Measurements from ENCODE around the gene NR5A2. TPM values are rescaled to one million over a fixed set of nuclear protein-coding genes. Genes with fewer than 3 reads are reported as not detected.

NR5A2 gene
- total and polyA plus RNA-seq, 10 of the 15 experiments (the other 5 are each of a cell fraction or from before 2014, with no cell fraction given), result 0.02 to 0.60 (median 0.15) TPM; not detected in 1

DNA sequence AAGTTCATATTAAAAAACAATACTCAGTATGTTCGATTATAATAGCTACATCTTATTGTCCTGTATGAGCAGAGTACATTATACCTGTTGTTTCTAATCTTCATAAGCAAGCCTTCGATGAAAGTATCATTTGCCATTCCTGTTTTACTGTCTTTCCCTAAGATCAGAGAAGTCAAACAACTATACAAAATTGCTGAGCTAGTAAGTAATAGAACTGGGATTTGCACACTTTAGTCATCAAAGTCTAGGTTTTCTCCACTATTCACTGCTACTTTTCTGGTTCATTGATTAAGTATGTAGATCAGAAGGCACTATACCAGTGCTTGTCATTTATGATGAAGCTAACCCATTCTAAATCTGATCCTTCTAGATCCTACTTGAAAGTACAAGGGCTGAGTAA is 108.9 kb downstream of the NR5A2 start:
- ChIA-PET CTCF (interaction anchor here (0.6 to 4.2 kb wide), 9 partner anchors 13 to 352 kb away, joined by 3 to 32 read pairs (median 3); no protein-coding TSS in a partner anchor), SMC1A (ENCODE audit: uncharacterized antibody, unreplicated experiment) (interaction anchor here (0.8 to 1.4 kb wide), 7 partner anchors 9 to 1645 kb away, joined by 3 to 5 read pairs (median 3); no protein-coding TSS in a partner anchor), RAD21 (ENCODE audit: unreplicated experiment) (interaction anchor here (0.8 to 4.9 kb wide), 4 partner anchors 9 to 354 kb away, joined by 3 to 42 read pairs (median 4); no protein-coding TSS in a partner anchor), POLR2A (interaction anchor here (1.1 kb wide), 1 partner anchor 8 kb away, joined by 3 read pairs; no protein-coding TSS in a partner anchor)
- Histone ChIP-seq H3K27me3 (replicated peaks in 1 of 2; ENCODE audit: control insufficient read depth in 2 of 2, insufficient read depth in 2 of 2, low read length in 1 of 2) (no peaks in the 10 kb centered on the region), H3K36me3 (ENCODE audit: control insufficient read depth in 2 of 2, insufficient read depth in 2 of 2, low read length in 1 of 2) (no peaks in the 10 kb centered on the region), H2AFZ (ENCODE audit: control insufficient read depth, low read depth, low read length) (no peak overlapping the region), H3K9ac (ENCODE audit: control insufficient read depth, insufficient read depth, low read length) (no peak overlapping the region), H4K20me1 (ENCODE audit: control insufficient read depth, insufficient read depth) (no peaks in the 10 kb centered on the region), H3K27ac (ENCODE audit: control insufficient read depth, insufficient read depth) (no peak overlapping the region), H3K4me3 (no peak overlapping the region), H3K4me2 (ENCODE audit: control insufficient read depth, insufficient read depth) (no peak overlapping the region), H3K4me1 (ENCODE audit: control insufficient read depth, insufficient read depth, low read length) (no peaks in the 10 kb centered on the region), H3K79me2 (ENCODE audit: control insufficient read depth, insufficient read depth, low read length) (no peaks in the 10 kb centered on the region), H3K9me3 (replicated peaks; ENCODE audit: control insufficient read depth, insufficient read depth, low read length) (no peaks in the 10 kb centered on the region)
- BruUV-seq (replicated peaks), result no TSS peak
- TF ChIP-seq SMC3 (IDR thresholded peaks at IDR 0.05; ENCODE audit: borderline replicate concordance, low read length), result no peak
- no peak for TF ChIP-seq GABPA (IDR thresholded peaks at IDR 0.05; ENCODE audit: low read depth)
- TF ChIP-seq CREM (IDR thresholded peaks at IDR 0.05; ENCODE audit: low read depth), result no peak
- no peak for TF ChIP-seq BCL11A (IDR thresholded peaks at IDR 0.05; ENCODE audit: low read depth, low read length)
- TF ChIP-seq ZNF24 (IDR thresholded peaks at IDR 0.05), result no peak
- no peak for TF ChIP-seq NFXL1 (IDR thresholded peaks at IDR 0.05; ENCODE audit: borderline replicate concordance)
- TF ChIP-seq DPF2 (IDR thresholded peaks at IDR 0.05), result no peak
- TF ChIP-seq CBX5 (IDR thresholded peaks at IDR 0.05; ENCODE audit: low read depth), result no peak
- TF ChIP-seq, protein P1, sequence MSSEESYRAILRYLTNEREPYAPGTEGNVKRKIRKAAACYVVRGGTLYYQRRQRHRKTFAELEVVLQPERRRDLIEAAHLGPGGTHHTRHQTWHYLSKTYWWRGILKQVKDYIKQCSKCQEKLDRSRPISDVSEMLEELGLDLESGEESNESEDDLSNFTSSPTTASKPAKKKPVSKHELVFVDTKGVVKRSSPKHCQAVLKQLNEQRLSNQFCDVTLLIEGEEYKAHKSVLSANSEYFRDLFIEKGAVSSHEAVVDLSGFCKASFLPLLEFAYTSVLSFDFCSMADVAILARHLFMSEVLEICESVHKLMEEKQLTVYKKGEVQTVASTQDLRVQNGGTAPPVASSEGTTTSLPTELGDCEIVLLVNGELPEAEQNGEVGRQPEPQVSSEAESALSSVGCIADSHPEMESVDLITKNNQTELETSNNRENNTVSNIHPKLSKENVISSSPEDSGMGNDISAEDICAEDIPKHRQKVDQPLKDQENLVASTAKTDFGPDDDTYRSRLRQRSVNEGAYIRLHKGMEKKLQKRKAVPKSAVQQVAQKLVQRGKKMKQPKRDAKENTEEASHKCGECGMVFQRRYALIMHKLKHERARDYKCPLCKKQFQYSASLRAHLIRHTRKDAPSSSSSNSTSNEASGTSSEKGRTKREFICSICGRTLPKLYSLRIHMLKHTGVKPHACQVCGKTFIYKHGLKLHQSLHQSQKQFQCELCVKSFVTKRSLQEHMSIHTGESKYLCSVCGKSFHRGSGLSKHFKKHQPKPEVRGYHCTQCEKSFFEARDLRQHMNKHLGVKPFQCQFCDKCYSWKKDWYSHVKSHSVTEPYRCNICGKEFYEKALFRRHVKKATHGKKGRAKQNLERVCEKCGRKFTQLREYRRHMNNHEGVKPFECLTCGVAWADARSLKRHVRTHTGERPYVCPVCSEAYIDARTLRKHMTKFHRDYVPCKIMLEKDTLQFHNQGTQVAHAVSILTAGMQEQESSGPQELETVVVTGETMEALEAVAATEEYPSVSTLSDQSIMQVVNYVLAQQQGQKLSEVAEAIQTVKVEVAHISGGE (CRISPR knock-in tag; IDR thresholded peaks at IDR 0.05), result no peak
- TF ChIP-seq, protein P2, sequence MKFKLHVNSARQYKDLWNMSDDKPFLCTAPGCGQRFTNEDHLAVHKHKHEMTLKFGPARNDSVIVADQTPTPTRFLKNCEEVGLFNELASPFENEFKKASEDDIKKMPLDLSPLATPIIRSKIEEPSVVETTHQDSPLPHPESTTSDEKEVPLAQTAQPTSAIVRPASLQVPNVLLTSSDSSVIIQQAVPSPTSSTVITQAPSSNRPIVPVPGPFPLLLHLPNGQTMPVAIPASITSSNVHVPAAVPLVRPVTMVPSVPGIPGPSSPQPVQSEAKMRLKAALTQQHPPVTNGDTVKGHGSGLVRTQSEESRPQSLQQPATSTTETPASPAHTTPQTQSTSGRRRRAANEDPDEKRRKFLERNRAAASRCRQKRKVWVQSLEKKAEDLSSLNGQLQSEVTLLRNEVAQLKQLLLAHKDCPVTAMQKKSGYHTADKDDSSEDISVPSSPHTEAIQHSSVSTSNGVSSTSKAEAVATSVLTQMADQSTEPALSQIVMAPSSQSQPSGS (IDR thresholded peaks at IDR 0.05; ENCODE audit: low read length), result no peak
- TF ChIP-seq EED (IDR thresholded peaks at IDR 0.05; ENCODE audit: low read depth), result no peak
- TF ChIP-seq, protein P3, sequence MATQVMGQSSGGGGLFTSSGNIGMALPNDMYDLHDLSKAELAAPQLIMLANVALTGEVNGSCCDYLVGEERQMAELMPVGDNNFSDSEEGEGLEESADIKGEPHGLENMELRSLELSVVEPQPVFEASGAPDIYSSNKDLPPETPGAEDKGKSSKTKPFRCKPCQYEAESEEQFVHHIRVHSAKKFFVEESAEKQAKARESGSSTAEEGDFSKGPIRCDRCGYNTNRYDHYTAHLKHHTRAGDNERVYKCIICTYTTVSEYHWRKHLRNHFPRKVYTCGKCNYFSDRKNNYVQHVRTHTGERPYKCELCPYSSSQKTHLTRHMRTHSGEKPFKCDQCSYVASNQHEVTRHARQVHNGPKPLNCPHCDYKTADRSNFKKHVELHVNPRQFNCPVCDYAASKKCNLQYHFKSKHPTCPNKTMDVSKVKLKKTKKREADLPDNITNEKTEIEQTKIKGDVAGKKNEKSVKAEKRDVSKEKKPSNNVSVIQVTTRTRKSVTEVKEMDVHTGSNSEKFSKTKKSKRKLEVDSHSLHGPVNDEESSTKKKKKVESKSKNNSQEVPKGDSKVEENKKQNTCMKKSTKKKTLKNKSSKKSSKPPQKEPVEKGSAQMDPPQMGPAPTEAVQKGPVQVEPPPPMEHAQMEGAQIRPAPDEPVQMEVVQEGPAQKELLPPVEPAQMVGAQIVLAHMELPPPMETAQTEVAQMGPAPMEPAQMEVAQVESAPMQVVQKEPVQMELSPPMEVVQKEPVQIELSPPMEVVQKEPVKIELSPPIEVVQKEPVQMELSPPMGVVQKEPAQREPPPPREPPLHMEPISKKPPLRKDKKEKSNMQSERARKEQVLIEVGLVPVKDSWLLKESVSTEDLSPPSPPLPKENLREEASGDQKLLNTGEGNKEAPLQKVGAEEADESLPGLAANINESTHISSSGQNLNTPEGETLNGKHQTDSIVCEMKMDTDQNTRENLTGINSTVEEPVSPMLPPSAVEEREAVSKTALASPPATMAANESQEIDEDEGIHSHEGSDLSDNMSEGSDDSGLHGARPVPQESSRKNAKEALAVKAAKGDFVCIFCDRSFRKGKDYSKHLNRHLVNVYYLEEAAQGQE (IDR thresholded peaks at IDR 0.05; ENCODE audit: low read depth, low read length), result no peak
- no peak for TF ChIP-seq E4F1 (IDR thresholded peaks at IDR 0.05; ENCODE audit: borderline replicate concordance, partially characterized antibody)
- no peak for TF ChIP-seq EGR1 (IDR thresholded peaks at IDR 0.05; ENCODE audit: borderline replicate concordance in 1 of 2, low read depth in 2 of 2, low read length in 2 of 2)
- no peak for DNase-seq (ENCODE audit: low read depth, low spot score)
- 52% methylated on average over 2 of the region's 2 CpGs for WGBS (ENCODE audit: insufficient coverage, insufficient replicate concordance, low lambda C conversion rate, missing lambda C conversion rate)
- no peak for ATAC-seq
- intact Hi-C loops (cut with micrococcal nuclease; ENCODE audit: unreplicated experiment), result loop anchor here (5.0 to 10.0 kb wide), 3 partner anchors 121 to 452 kb away; no protein-coding TSS in a partner anchor
- in situ Hi-C loops (cut with MboI), result no loop called here
- no peak for FAIRE-seq

Measured in GM12878 (cell line).